SU-DHL-6 (cell line): ENCODE results near the gene ATMIN.

ENCODE experiments used
- H2AFZ ChIP-seq: fragments of 200-600 bp; sonication (generic); 2 replicates; pipeline ENCODE4 v1.6.1; 2014; ENCODE audit warnings: low read depth, mild to moderate bottlenecking, moderate library complexity, mixed read lengths, antibody characterized with exemption, low read length; ENCODE audit not compliant: severe bottlenecking
- H3F3A ChIP-seq: fragments of 200-600 bp; shearing (Covaris generic); 2 replicates; pipeline ENCODE4 v1.6.0; 2016; ENCODE audit warnings: antibody characterized with exemption, mild to moderate bottlenecking; ENCODE audit not compliant: insufficient read depth
- H3K27ac ChIP-seq: fragments of 200-600 bp; sonication (generic); 2 replicates; pipeline ENCODE4 v1.5.1; 2016; ENCODE audit warnings: low read depth, mild to moderate bottlenecking, low read length, moderate library complexity, mixed read lengths
- H3K27me3 ChIP-seq: fragments of 200-600 bp; sonication (generic), shearing (Covaris generic); 2 replicates; pipeline ENCODE4 v1.6.0; 2014; ENCODE audit warnings: mild to moderate bottlenecking, low read length
- H3K36me3 ChIP-seq: fragments of 200-600 bp; sonication (generic); 2 replicates; pipeline ENCODE4 v1.6.1; 2014; ENCODE audit warnings: mild to moderate bottlenecking, low read length, mixed read lengths
- H3K4me2 ChIP-seq: fragments of 300-600, 200-600 bp; shearing (Covaris generic), sonication (generic); 2 replicates; pipeline ENCODE4 v1.6.0; 2014; ENCODE audit warnings: low read length, low read depth, mild to moderate bottlenecking; ENCODE audit not compliant: poor library complexity, severe bottlenecking
- H3K4me3 ChIP-seq: fragments of 200-600 bp; sonication (generic); 2 replicates; pipeline ENCODE4 v1.5.1; 2014; ENCODE audit warnings: antibody characterized with exemption, low read length, mild to moderate bottlenecking, mixed read lengths; ENCODE audit not compliant: insufficient read depth, poor library complexity, severe bottlenecking
- H3K79me2 ChIP-seq: fragments of 200-600 bp; sonication (generic); 2 replicates; pipeline ENCODE4 v1.6.1; 2014; ENCODE audit warnings: mild to moderate bottlenecking, low read length, moderate library complexity; ENCODE audit not compliant: insufficient read depth
- H3K9ac ChIP-seq: fragments of 200-600 bp; sonication (generic); 2 replicates; pipeline ENCODE4 v1.7.0; 2014; ENCODE audit warnings: mild to moderate bottlenecking, low read length
- H3K9me2 ChIP-seq: fragments of 200-600 bp; sonication (generic); replicated peaks from 2 replicates; pipeline ENCODE4 v1.6.1; 2014; ENCODE audit warnings: low read length; ENCODE audit not compliant: insufficient read depth
- H3K9me3 ChIP-seq: fragments of 200-600 bp; sonication (generic); 2 replicates; pipeline ENCODE4 v1.6.1; 2014; ENCODE audit warnings: low read length, mixed read lengths; ENCODE audit not compliant: insufficient read depth
- H4K20me1 ChIP-seq: fragments of 200-600 bp; sonication (generic); 2 replicates; pipeline ENCODE4 v1.6.1; 2014; ENCODE audit warnings: low read depth, mild to moderate bottlenecking, antibody characterized with exemption, low read length, moderate library complexity, mixed read lengths
- EZH2phosphoT487 ChIP-seq: fragments of 200-600 bp; sonication (generic), shearing (Covaris generic); conservative IDR thresholded peaks from 2 replicates; pipeline ENCODE4 v1.6.1; 2018; ENCODE audit warnings: mild to moderate bottlenecking, antibody characterized with exemption, low read length, moderate library complexity, mixed read lengths
- TF ChIP-seq, protein P1 (sequence below): fragments of 200-600 bp; sonication (generic); IDR thresholded peaks from one replicate; pipeline ENCODE4 v1.5.1; 2017; ENCODE audit warnings: antibody characterized with exemption, mild to moderate bottlenecking, low read length, moderate library complexity; ENCODE audit not compliant: insufficient read depth, poor library complexity, severe bottlenecking

ATMIN gene

GRCh38 chr16:81042821-81043220 is 7.2 kb downstream of the ATMIN start:
- H3K4me2 ChIP-seq = no peak overlapping the region
- no peaks in the 10 kb centered on the region; the same call in 1 of the 2 replicates for H3K79me2 ChIP-seq
- H4K20me1 ChIP-seq = no peaks in the 10 kb centered on the region
- no peak overlapping the region for H3K4me3 ChIP-seq
- no peak overlapping the region for H3K27ac ChIP-seq
- H3K9me3 ChIP-seq = no peaks in the 10 kb centered on the region
- H3K27me3 ChIP-seq = no peaks in the 10 kb centered on the region
- H3K9ac ChIP-seq = no peak overlapping the region
- no peaks in the 10 kb centered on the region for H3K9me2 ChIP-seq
- no peak overlapping the region for H2AFZ ChIP-seq
- no peaks in the 10 kb centered on the region for H3F3A ChIP-seq
- no peak for TF ChIP-seq EZH2phosphoT487
- TF ChIP-seq, protein P1, sequence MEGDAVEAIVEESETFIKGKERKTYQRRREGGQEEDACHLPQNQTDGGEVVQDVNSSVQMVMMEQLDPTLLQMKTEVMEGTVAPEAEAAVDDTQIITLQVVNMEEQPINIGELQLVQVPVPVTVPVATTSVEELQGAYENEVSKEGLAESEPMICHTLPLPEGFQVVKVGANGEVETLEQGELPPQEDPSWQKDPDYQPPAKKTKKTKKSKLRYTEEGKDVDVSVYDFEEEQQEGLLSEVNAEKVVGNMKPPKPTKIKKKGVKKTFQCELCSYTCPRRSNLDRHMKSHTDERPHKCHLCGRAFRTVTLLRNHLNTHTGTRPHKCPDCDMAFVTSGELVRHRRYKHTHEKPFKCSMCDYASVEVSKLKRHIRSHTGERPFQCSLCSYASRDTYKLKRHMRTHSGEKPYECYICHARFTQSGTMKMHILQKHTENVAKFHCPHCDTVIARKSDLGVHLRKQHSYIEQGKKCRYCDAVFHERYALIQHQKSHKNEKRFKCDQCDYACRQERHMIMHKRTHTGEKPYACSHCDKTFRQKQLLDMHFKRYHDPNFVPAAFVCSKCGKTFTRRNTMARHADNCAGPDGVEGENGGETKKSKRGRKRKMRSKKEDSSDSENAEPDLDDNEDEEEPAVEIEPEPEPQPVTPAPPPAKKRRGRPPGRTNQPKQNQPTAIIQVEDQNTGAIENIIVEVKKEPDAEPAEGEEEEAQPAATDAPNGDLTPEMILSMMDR = no peak
- H3K36me3 ChIP-seq = peaks cover 3% of the 10 kb centered on the region; the same call in 1 of the 2 replicates

DNA sequence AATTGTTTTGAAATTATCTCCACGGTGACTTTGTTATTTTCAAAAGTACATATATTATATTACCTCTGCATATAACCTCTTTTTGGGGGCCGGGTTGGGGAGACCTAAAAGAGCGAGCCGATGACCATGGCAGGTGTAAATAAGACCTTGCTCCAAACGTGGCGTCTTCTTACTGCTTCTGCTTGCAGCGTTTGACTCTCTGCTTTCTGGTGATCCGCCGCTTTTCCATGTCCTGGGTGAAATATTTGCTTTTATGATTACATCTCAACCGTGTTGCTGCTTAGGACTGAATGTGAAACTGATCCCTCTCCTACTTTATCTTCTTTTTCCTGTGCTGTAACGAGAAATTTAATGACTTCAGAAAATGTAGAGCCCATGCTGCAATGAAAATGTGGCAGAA is 18.1 kb downstream of the ATMIN start:
- no peak overlapping the region for H3K9ac ChIP-seq
- H3K4me3 ChIP-seq = no peak overlapping the region

GRCh38 chr16:81060576-81061306 is 25.1 kb downstream of the ATMIN start:
- Histone ChIP-seq H4K20me1 (no peaks in the 10 kb centered on the region), H3F3A (no peaks in the 10 kb centered on the region), H3K79me2 (no peaks in the 10 kb centered on the region), H3K4me3 (no peak overlapping the region), H3K9me3 (no peaks in the 10 kb centered on the region), H2AFZ (no peak overlapping the region), H3K36me3 (no peaks in the 10 kb centered on the region), H3K4me2 (no peak overlapping the region), H3K9ac (no peak overlapping the region), H3K27ac (no peak overlapping the region), H3K9me2 (no peaks in the 10 kb centered on the region), H3K27me3 (no peaks in the 10 kb centered on the region)
- TF ChIP-seq EZH2phosphoT487 = no peak
- TF ChIP-seq, protein P1 = no peak

More for the DNA sequence above, 18.1 kb downstream of the ATMIN start:
- Histone ChIP-seq H2AFZ (no peak overlapping the region), H3K9me3 (0 out of 2 replicates have a peak, but pooled peaks cover under 1% of the 10 kb centered on the region), H3K27ac (no peak overlapping the region), H3K27me3 (no peaks in the 10 kb centered on the region), H3F3A (no peaks in the 10 kb centered on the region), H3K9me2 (no peaks in the 10 kb centered on the region), H3K36me3 (no peaks in the 10 kb centered on the region), H3K4me2 (no peak overlapping the region), H4K20me1 (no peaks in the 10 kb centered on the region), H3K79me2 (no peaks in the 10 kb centered on the region)
- TF ChIP-seq EZH2phosphoT487 = no peak
- TF ChIP-seq, protein P1 = no peak
